22Rv1 (cell line): Measurements from ENCODE around the gene TSHZ1.

Source experiments
- CTCF ChIP-seq: fragments of 450-650 bp; IDR thresholded peaks from 2 replicates; pipeline ENCODE4 v1.5.1; 2017; ENCODE audit warnings: mild to moderate bottlenecking
- ZFX ChIP-seq: fragments of 450-650 bp; IDR thresholded peaks from 2 replicates; pipeline ENCODE4 v1.6.1; 2017; ENCODE audit warnings: antibody characterized with exemption, borderline replicate concordance

DNA sequence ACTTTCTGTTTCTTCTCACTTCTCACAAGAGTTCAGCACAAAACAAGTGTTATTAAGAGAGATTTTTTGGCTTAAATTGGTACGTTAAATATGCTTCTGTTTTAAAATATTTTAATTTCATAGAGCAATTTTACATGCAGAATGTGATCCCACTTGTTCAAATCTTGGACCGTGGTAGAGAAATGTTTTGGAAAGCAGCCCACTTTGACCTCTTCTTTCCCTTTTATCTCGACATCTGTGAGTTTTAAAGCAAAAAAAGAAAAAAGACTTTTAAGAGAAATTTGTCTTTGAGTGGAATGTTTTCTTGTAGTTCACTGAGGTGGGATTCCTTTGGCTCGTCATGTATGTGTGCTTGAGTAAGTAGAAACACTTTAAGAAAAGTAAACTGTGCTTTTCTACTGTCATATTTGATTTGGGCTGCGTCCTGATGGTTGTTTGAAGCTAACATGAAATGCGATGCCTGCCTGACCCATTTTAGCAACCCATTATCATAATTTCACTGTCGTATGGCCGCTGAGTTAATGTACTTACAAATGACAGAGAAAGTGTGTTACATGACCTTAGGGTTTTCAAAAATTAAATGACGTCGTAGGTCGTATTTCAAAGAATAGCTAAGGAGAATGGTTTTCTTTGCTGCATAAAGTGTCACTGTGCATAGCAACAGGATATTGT lies 54.5 kb downstream of the TSHZ1 start:
- TF ChIP-seq CTCF: no peak
- TF ChIP-seq ZFX: no peak
